Adrenal gland (tissue), 12 donors: ENCODE data around the gene TLK1. TPM values are rescaled to one million over a fixed set of nuclear protein-coding genes. Genes with fewer than 3 reads are reported as not detected.

Experiments
- DNase-seq, 7 donors: peaks; one replicate each; pipeline ENCODE4 v3.0.0-alpha.2; 2019 to 2020
- H3K27ac ChIP-seq, 5 donors: fragments of 200-600 bp; sonication (generic) in 4 of 5; 1 replicate in 3 of 5; 2 replicates in 2 of 5; pipeline versions ENCODE4 v1.5.1 to v1.8.0; 2016 to 2020; ENCODE audit warnings: mild to moderate bottlenecking in 1 of 5
- H3K27me3 ChIP-seq: fragments of 200-600 bp; 2 replicates; pipeline ENCODE4 v1.8.0; 2021
- H3K36me3 ChIP-seq, 2 donors: fragments of 200-600 bp; replicated peaks in 1 of 2; 1 replicate in 1 of 2; 2 replicates in 1 of 2; pipeline versions ENCODE4 v1.5.1 to v1.8.0; 2018 to 2022
- H3K4me1 ChIP-seq, 2 donors: fragments of 200-600 bp; replicated peaks in 1 of 2; 1 replicate in 1 of 2; 2 replicates in 1 of 2; pipeline versions ENCODE4 v1.5.1 to v1.8.0; 2018 to 2021
- H3K4me3 ChIP-seq, 4 donors: fragments of 200-600 bp; sonication (generic) in 3 of 4; one replicate each; pipeline ENCODE4 v1.5.1; 2016 to 2018
- H3K9me3 ChIP-seq, 3 donors: fragments of 200-600 bp; sonication (generic) in 1 of 3; replicated peaks in 1 of 3; 1 replicate in 2 of 3; 2 replicates in 1 of 3; pipeline versions ENCODE4 v1.5.1 to v1.8.0; 2016 to 2021
- POLR2A ChIP-seq, 2 donors: fragments of 450-650 bp; IDR thresholded peaks; one replicate each; pipeline ENCODE4 v1.6.1; 2017; ENCODE audit warnings: antibody characterized with exemption in 2 of 2, mild to moderate bottlenecking in 2 of 2, moderate library complexity in 1 of 2
- WGBS, 4 donors: extraction: QIAGEN DNeasy Blood & Tissue Kit in 2 of 4; methylation state at CpG; one replicate each; pipeline versions ENCODE4 v1.1.5 to v1.1.7; 2013 to 2017; 5-methylcytosine and 5-hydroxymethylcytosine counted together
- intact Hi-C, 2 donors: fragments of 100-400 bp; cut with DNase I; formaldehyde crosslinking; loops; one replicate each; pipeline versions ENCODE4 v1.14.1 to v1.15.0; 2022 to 2023
- polyA plus RNA-seq, 3 donors: library from polyadenylated mRNA; stranded (reverse); fragments of 200-250 nt in 2 of 3; fragments of 350-450 nt in 1 of 3; fragmentation: Illumina TruSeq in 1 of 3; extraction: RNeasy Lipid Tissue Mini Kit (QIAGEN cat#74804) in 1 of 3; gene quantifications; one replicate each; pipeline ENCODE4 v1.2.3, GENCODE V29; 2013 to 2014
- total RNA-seq, 9 donors: library from RNA; depleted of rRNA in 4 of 9; stranded (reverse); fragments of >200 nt in 4 of 9; fragments of 120-200 nt in 1 of 9; fragmentation: NEBNext Ultra II Directional in 1 of 9; extraction: Animal tissue kit (Norgen Biotek cat#: 25700) in 1 of 9; gene quantifications; one replicate each; pipeline versions ENCODE4 v1.1.0 to v1.2.4, GENCODE V29; 2013 to 2023
- TF ChIP-seq, protein P1 (sequence below), 6 experiments: fragments of 450-650 bp in 4 of 6; fragments of 200-600 bp in 2 of 6; sonication (generic) in 1 of 6; IDR thresholded peaks; 1 replicate in 5 of 6; 2 replicates in 1 of 6; pipeline versions ENCODE4 v1.5.1 to v1.8.0; 2016 to 2021; ENCODE audit warnings: antibody characterized with exemption in 6 of 6, mild to moderate bottlenecking in 2 of 6, moderate library complexity in 1 of 6
- donor health status: healthy with polysubstance abuse.
- donor health status: Bipolar disorder and iron deficiency.
- donor health status: DM: yes; HTN: yes; CAD: no.
- donor health status: DM: no; HTN: no; CAD: no.
- donor health status: DM: no; HTN: no; CAD: no.
- donor health status: DM: yes; HTN: yes; CAD: no.

The TLK1 gene
- total and polyA plus RNA-seq, 12 donors = 16.5 to 84.0 (median 47.3) TPM

DNA sequence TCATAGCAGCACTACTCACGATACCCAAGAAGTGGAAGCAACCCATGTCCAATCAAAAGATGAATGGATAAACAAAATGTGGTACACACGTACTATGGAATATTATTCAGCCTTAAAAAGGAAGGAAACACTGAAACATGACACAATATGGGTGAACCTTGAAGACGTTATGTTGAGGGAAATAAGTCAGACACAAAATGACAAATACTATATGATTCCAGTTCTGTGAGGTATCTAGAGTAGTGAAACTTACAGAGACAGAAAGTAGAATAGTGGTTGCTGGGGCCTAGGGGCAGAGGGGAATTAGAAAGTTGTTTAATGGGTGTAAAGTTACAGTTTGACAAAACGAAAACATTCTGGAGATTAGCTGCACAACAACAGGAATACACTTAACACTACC lies 24.7 kb downstream of the TLK1 start:
- Histone ChIP-seq H3K27me3 (no peaks in the 10 kb centered on the region), H3K9me3 (no peaks in the 10 kb centered on the region), H3K36me3 (no peaks in the 10 kb centered on the region), H3K27ac (no peak overlapping the region), H3K4me1 (peaks cover 32 to 52% of the 10 kb centered on the region in 2 donors), H3K4me3 (no peak overlapping the region)
- DNase-seq = no peak
- TF ChIP-seq, protein P1, sequence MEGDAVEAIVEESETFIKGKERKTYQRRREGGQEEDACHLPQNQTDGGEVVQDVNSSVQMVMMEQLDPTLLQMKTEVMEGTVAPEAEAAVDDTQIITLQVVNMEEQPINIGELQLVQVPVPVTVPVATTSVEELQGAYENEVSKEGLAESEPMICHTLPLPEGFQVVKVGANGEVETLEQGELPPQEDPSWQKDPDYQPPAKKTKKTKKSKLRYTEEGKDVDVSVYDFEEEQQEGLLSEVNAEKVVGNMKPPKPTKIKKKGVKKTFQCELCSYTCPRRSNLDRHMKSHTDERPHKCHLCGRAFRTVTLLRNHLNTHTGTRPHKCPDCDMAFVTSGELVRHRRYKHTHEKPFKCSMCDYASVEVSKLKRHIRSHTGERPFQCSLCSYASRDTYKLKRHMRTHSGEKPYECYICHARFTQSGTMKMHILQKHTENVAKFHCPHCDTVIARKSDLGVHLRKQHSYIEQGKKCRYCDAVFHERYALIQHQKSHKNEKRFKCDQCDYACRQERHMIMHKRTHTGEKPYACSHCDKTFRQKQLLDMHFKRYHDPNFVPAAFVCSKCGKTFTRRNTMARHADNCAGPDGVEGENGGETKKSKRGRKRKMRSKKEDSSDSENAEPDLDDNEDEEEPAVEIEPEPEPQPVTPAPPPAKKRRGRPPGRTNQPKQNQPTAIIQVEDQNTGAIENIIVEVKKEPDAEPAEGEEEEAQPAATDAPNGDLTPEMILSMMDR (IDR thresholded peaks at IDR 0.05) = no peak
- TF ChIP-seq POLR2A (IDR thresholded peaks at IDR 0.05) = no peak
- WGBS, 4 donors = 72 to 89% (median 77%) methylated on average over 4 of the region's 4 CpGs
- intact Hi-C loops = no loop called here

DNA sequence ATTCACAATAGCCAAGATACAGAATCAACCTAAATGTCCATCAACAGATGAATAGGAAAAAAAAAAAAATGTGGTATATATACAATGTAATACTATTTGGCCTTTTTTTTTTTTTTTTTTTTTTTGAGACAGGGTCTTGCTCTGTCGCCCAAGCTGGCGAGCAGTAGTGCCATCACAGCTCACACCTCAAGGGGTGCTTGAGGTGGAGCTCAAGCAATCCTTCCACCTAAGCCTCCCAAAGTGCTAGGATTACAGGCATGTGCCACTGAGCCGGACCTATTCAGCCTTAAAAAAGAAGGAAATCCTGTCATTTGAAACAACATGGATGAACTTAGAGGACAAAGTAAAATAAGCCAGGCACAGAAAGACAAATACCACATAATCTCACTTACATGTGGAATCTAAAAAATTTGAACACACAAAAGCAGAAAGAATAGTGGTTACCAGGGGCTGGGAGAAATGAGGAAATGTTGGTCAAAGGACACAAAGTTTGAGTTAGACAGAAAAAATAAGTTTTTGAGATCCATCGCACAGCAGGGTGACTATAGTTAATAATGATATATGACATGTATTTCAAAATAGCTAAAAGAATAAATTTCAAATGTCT lies 26.0 kb downstream of the TLK1 start:
- no peaks in the 10 kb centered on the region for H3K27me3 ChIP-seq
- WGBS, 4 donors = 90 to 95% (median 94%) methylated on average over 4 of the region's 4 CpGs
- H3K9me3 ChIP-seq = no peaks in the 10 kb centered on the region
- TF ChIP-seq, protein P1 (IDR thresholded peaks at IDR 0.05) = no peak
- TF ChIP-seq POLR2A (IDR thresholded peaks at IDR 0.05) = no peak
- H3K4me1 ChIP-seq = peaks cover 28 to 41% of the 10 kb centered on the region in 2 donors
- H3K4me3 ChIP-seq = no peak overlapping the region
- intact Hi-C loops = no loop called here
- H3K36me3 ChIP-seq = no peaks in the 10 kb centered on the region
- H3K27ac ChIP-seq = no peak overlapping the region
- no peak for DNase-seq

- 81 to 94% (median 87%) methylated on average over 5 of the region's 5 CpGs for WGBS, 4 donors
- Histone ChIP-seq H3K27ac (no peak overlapping the region), H3K27me3 (no peaks in the 10 kb centered on the region), H3K36me3 (no peaks in the 10 kb centered on the region), H3K9me3 (no peaks in the 10 kb centered on the region), H3K4me3 (no peak overlapping the region), H3K4me1 (peaks cover 11 to 28% of the 10 kb centered on the region in 2 donors)
- DNase-seq = no peak
- TF ChIP-seq, protein P1 (IDR thresholded peaks at IDR 0.05) = no peak
- TF ChIP-seq POLR2A (IDR thresholded peaks at IDR 0.05) = no peak
- intact Hi-C loops = no loop called here
Measured at GRCh38 chr2:171132086-171132485, 28.6 kb downstream of the TLK1 start.

- TF ChIP-seq POLR2A (IDR thresholded peaks at IDR 0.05) = no peak
- TF ChIP-seq, protein P1 (IDR thresholded peaks at IDR 0.05) = no peak
- Histone ChIP-seq H3K27ac (no peak overlapping the region), H3K36me3 (no peaks in the 10 kb centered on the region), H3K27me3 (no peaks in the 10 kb centered on the region), H3K4me3 (no peak overlapping the region), H3K4me1 (peaks cover 23 to 40% of the 10 kb centered on the region in 2 donors), H3K9me3 (no peaks in the 10 kb centered on the region)
- intact Hi-C loops = no loop called here
- no peak for DNase-seq
- WGBS, 4 donors = 70 to 82% (median 78%) methylated on average over 1 of the region's 1 CpG
Measured at GRCh38 chr2:171128461-171128860, 32.2 kb downstream of the TLK1 start.
